Astrocyte of the spinal cord (primary cell): Measurements from ENCODE around the gene MTG2.

ENCODE experiments used
- DNase-seq: peaks from one replicate; pipeline ENCODE4 v3.0.0; 2011; ENCODE audit warnings: low read depth, low spot score
- H3K4me3 ChIP-seq: 2 replicates; pipeline ENCODE4 v1.5.1; 2011; ENCODE audit warnings: low read depth, mild to moderate bottlenecking, low read length, moderate library complexity
- in situ Hi-C: cut with HindIII; loops from 2 replicates; pipeline ENCODE4 v1.10.0; 2017; ENCODE audit warnings: low sequenced_read_pairs
- TF ChIP-seq, protein P1 (sequence below): IDR thresholded peaks from 2 replicates; pipeline ENCODE4 v1.5.1; 2012; ENCODE audit warnings: low read depth, mild to moderate bottlenecking, low read length, inconsistent platforms

The MTG2 gene

DNA sequence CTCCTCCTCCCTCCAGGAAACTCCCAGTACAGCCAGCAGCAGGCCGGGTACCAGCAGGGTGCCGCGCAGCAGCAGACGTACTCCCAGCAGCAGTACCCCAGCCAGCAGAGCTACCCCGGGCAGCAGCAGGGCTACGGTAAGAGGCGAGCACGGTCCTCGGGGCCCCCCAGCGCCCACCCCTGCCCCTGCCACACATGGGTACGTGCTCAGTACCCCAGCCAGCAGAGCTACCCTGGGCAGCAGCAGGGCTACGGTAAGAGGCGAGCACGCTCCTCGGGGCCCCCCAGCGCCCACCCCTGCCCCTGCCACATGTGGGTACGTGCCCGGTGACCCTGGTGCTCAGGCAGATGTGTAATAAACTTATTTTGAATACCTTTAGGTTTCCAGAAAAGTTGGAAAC lies 10.2 kb upstream of the MTG2 start:
- no peak overlapping the region for H3K4me3 ChIP-seq
- no peak for DNase-seq
- in situ Hi-C loops = no loop called here
- TF ChIP-seq, protein P1, sequence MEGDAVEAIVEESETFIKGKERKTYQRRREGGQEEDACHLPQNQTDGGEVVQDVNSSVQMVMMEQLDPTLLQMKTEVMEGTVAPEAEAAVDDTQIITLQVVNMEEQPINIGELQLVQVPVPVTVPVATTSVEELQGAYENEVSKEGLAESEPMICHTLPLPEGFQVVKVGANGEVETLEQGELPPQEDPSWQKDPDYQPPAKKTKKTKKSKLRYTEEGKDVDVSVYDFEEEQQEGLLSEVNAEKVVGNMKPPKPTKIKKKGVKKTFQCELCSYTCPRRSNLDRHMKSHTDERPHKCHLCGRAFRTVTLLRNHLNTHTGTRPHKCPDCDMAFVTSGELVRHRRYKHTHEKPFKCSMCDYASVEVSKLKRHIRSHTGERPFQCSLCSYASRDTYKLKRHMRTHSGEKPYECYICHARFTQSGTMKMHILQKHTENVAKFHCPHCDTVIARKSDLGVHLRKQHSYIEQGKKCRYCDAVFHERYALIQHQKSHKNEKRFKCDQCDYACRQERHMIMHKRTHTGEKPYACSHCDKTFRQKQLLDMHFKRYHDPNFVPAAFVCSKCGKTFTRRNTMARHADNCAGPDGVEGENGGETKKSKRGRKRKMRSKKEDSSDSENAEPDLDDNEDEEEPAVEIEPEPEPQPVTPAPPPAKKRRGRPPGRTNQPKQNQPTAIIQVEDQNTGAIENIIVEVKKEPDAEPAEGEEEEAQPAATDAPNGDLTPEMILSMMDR = no peak

DNA sequence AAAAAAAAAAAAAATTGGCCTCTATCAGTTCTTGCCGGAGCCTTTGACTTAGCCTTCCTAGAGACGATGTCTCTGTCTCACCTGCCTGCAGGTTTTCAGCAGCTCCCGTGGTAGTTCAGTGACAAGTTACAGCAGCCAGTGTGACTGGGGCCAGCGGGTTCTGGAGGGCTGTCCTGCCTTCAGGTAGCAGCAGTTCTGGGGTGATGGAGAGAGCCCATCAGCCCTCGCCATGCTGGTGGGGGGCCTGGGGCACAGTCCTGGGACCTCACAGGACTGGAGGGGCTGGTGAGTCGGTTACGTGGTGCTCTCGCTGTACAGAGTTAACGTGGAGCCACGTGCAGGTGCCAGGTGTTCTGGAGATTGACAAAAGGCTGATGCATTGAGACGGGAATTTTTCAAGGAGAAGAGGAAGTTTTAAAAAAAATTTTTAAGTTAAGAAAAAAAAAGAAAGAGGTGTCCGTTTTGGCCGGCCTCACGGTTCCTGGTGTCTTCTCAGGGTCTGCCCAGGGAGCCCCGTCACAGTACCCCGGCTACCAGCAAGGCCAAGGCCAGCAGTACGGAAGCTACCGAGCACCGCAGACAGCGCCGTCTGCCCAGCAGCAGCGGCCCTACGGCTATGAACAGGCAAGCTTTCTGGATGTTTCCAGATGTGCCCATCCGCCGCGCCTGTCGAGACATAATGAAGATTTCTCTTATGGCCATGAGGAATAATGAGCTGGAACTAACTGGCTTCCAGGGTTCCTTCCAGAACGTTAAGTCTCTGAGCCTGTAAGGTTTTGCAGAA lies 8.6 kb upstream of the MTG2 start:
- no peak overlapping the region for H3K4me3 ChIP-seq
- TF ChIP-seq, protein P1 = no peak
- in situ Hi-C loops = no loop called here
- no peak for DNase-seq

DNA sequence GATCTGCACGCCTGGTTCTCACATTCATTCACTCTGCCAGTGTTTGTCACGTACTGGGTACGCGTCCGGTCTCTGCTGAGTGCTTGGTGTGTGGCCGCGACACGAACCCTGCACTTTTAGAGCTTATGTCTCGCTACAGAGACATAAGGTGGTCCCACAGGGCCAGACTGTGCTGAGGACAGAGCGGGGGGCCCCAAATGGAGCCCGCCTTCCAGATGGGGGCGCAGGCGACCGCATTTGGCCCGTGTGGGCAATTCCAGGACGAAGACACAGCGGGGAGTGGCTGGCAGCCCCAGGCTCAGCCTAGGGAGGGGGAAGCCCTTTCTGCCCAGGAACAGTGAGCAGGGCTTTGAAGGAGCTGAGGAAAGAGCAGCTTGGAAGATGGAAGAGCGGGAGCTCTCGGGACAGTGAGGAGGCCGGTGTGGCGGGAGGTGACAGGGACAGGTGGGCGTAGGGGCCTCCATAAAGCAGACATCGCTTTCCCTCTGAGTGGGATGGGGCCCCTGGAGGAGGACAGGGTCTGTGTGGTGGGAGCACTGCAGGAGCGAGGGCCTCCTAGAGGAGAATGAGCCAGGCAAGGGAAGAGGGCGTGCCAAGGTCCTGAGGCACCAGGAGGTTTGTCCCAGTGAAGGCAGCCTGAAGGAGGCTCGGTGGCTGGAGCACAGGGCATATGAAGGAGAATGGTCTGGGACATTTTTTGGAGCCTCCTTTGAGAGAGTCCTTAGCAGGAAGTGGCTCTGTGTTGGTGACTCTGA lies 7.8 kb upstream of the MTG2 start:
- DNase-seq = no peak
- TF ChIP-seq, protein P1 = no peak
- H3K4me3 ChIP-seq = no peak overlapping the region
- in situ Hi-C loops = no loop called here

DNA sequence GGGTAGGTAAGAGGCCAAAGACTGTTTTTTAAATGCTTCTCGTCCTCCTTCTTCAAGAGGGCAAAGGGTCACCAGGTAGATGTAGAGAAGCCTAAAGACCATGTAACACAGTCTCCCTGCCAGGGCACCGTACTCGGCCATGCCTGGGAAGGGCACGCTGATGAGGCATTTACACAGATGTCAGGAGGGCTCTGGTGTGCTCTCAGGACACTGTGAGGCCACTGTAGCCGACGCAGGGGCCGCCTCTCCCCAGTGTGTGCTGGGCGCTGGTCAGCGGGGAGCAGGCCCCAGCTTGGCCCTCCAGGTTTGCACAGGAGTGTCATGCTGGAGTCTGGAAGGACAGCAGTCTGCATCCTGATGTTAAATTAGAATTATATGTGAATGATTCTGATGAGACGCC lies 7.1 kb upstream of the MTG2 start:
- H3K4me3 ChIP-seq = no peak overlapping the region
- in situ Hi-C loops = no loop called here
- TF ChIP-seq, protein P1 = no peak
- no peak for DNase-seq

DNA sequence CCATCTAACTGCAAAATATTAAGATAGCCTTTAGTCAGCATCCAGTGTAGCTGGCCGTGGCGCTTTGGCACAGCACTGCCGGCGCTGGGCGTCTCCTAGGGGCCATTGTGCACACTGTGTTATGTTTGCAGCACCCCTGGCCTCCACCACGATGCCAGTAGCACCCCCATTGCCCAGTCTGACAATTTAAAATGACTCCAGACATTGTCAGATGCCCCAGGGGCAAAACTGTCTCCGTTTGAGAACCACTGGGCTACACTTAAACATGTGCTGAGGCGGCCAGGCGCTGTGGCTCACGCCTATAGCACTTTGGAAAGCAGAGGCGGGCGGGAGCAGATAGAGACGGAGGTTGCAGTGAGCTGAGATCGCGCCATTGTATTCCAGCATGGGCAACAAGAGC lies 6.0 kb upstream of the MTG2 start:
- TF ChIP-seq, protein P1 = no peak
- H3K4me3 ChIP-seq = no peak overlapping the region
- DNase-seq = no peak
- in situ Hi-C loops = no loop called here

DNA sequence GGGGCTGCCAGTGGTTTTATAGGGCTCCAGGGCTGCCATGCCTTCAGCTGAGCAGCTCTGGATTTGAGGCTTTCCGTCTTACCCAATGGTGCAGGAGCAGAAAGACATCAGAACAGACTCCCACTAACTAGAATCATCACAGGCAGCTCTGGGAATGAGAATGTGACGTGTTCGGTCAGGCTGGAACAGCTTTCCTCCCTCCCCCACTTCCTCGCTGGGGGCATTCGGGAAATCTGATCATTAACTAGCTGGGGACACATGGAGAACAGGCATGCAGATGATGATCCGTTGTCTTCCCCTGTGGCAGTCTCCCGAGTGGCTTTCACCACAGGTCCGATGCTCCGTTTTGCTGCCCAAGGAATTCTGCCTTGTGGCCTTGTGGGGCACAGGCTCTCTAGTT lies 5.5 kb upstream of the MTG2 start:
- DNase-seq = no peak
- in situ Hi-C loops = no loop called here
- TF ChIP-seq, protein P1 = no peak
- H3K4me3 ChIP-seq = no peak overlapping the region
